Activated naive CD8-positive, alpha-beta T cell treated with anti-CD3 and anti-CD28 coated beads for 36 hours (primary cell): ENCODE data around the gene DSC2. TPM values are rescaled to one million over a fixed set of nuclear protein-coding genes. Genes with fewer than 3 reads are reported as not detected.

Source experiments
- DNase-seq: peaks from one replicate; pipeline ENCODE4 v3.0.0; 2021
- H3K27ac Mint-ChIP-seq: one replicate; pipeline ENCODE4 v1.8.0; 2022; ENCODE audit warnings: mild to moderate bottlenecking, moderate library complexity, mixed read lengths
- H3K27me3 Mint-ChIP-seq: one replicate; pipeline ENCODE4 v1.8.0; 2022; ENCODE audit warnings: mild to moderate bottlenecking, mixed read lengths
- H3K36me3 Mint-ChIP-seq: one replicate; pipeline ENCODE4 v1.8.0; 2021; ENCODE audit warnings: mild to moderate bottlenecking, mixed read lengths
- H3K4me1 Mint-ChIP-seq: one replicate; pipeline ENCODE4 v1.8.0; 2021; ENCODE audit warnings: mixed read lengths
- H3K4me3 Mint-ChIP-seq: one replicate; pipeline ENCODE4 v1.8.0; 2022; ENCODE audit warnings: mild to moderate bottlenecking, moderate library complexity, mixed read lengths
- H3K9me3 Mint-ChIP-seq: one replicate; pipeline ENCODE4 v1.8.0; 2022; ENCODE audit warnings: mixed read lengths
- total RNA-seq, 2 experiments: library from RNA; stranded (reverse); gene quantifications; one replicate each; pipeline ENCODE4 v1.2.3, GENCODE V29; 2021

DSC2 gene
- total RNA-seq, 2 experiments from 2014 or later, result 0.14 to 0.26 TPM

GRCh38 chr18:31066266-31066665 lies 36.0 kb downstream of the DSC2 start:
- H3K4me3 Mint-ChIP-seq, result no peak overlapping the region
- H3K27me3 Mint-ChIP-seq, result no peaks in the 10 kb centered on the region
- no peaks in the 10 kb centered on the region for H3K9me3 Mint-ChIP-seq
- no peak for DNase-seq
- no peak overlapping the region for H3K27ac Mint-ChIP-seq
- no peaks in the 10 kb centered on the region for H3K36me3 Mint-ChIP-seq
- H3K4me1 Mint-ChIP-seq, result peaks cover 5% of the 10 kb centered on the region

- H3K36me3 Mint-ChIP-seq, result no peaks in the 10 kb centered on the region
- H3K4me1 Mint-ChIP-seq, result peaks cover 5% of the 10 kb centered on the region
- H3K4me3 Mint-ChIP-seq, result no peak overlapping the region
- no peak overlapping the region for H3K27ac Mint-ChIP-seq
- no peaks in the 10 kb centered on the region for H3K9me3 Mint-ChIP-seq
- DNase-seq, result no peak
- no peaks in the 10 kb centered on the region for H3K27me3 Mint-ChIP-seq
Observed at GRCh38 chr18:31065036-31065773, 37.0 kb downstream of the DSC2 start.

- peaks cover 5% of the 10 kb centered on the region for H3K4me1 Mint-ChIP-seq
- DNase-seq, result no peak
Observed at GRCh38 chr18:31064130-31064529, 38.1 kb downstream of the DSC2 start.

GRCh38 chr18:31061945-31062344 lies 40.3 kb downstream of the DSC2 start:
- no peak for DNase-seq
- H3K36me3 Mint-ChIP-seq, result no peaks in the 10 kb centered on the region
- H3K27me3 Mint-ChIP-seq, result no peaks in the 10 kb centered on the region
- no peak overlapping the region for H3K4me3 Mint-ChIP-seq
- no peaks in the 10 kb centered on the region for H3K9me3 Mint-ChIP-seq
- peaks cover 5% of the 10 kb centered on the region for H3K4me1 Mint-ChIP-seq
- no peak overlapping the region for H3K27ac Mint-ChIP-seq

More at GRCh38 chr18:31064130-31064529, 38.1 kb downstream of the DSC2 start:
- Mint-ChIP-seq H3K4me3 (no peak overlapping the region), H3K9me3 (no peaks in the 10 kb centered on the region), H3K27me3 (no peaks in the 10 kb centered on the region), H3K27ac (no peak overlapping the region), H3K36me3 (no peaks in the 10 kb centered on the region)

- DNase-seq, result no peak
- no peaks in the 10 kb centered on the region for H3K9me3 Mint-ChIP-seq
- no peaks in the 10 kb centered on the region for H3K36me3 Mint-ChIP-seq
- no peaks in the 10 kb centered on the region for H3K27me3 Mint-ChIP-seq
- no peak overlapping the region for H3K27ac Mint-ChIP-seq
- H3K4me1 Mint-ChIP-seq, result peaks cover 5% of the 10 kb centered on the region
- no peak overlapping the region for H3K4me3 Mint-ChIP-seq
Observed at GRCh38 chr18:31058897-31059296, 43.3 kb downstream of the DSC2 start.

- no peak for DNase-seq
- Mint-ChIP-seq H3K4me3 (no peak overlapping the region), H3K4me1 (peaks cover 5% of the 10 kb centered on the region), H3K27me3 (no peaks in the 10 kb centered on the region), H3K27ac (no peak overlapping the region), H3K9me3 (no peaks in the 10 kb centered on the region), H3K36me3 (no peaks in the 10 kb centered on the region)
Observed at GRCh38 chr18:31057917-31058316, 44.3 kb downstream of the DSC2 start.

GRCh38 chr18:31057051-31057450 lies 45.2 kb downstream of the DSC2 start:
- H3K9me3 Mint-ChIP-seq, result no peaks in the 10 kb centered on the region
- H3K4me1 Mint-ChIP-seq, result no peaks in the 10 kb centered on the region
- H3K36me3 Mint-ChIP-seq, result no peaks in the 10 kb centered on the region
- no peaks in the 10 kb centered on the region for H3K27me3 Mint-ChIP-seq
- H3K4me3 Mint-ChIP-seq, result no peak overlapping the region
- no peak overlapping the region for H3K27ac Mint-ChIP-seq
- DNase-seq, result no peak

GRCh38 chr18:31056296-31056695 lies 45.9 kb downstream of the DSC2 start:
- no peak overlapping the region for H3K4me3 Mint-ChIP-seq
- DNase-seq, result no peak
- H3K9me3 Mint-ChIP-seq, result no peaks in the 10 kb centered on the region
- H3K27me3 Mint-ChIP-seq, result no peaks in the 10 kb centered on the region
- no peak overlapping the region for H3K27ac Mint-ChIP-seq
- H3K36me3 Mint-ChIP-seq, result no peaks in the 10 kb centered on the region
- H3K4me1 Mint-ChIP-seq, result no peaks in the 10 kb centered on the region

- no peak for DNase-seq
- H3K27ac Mint-ChIP-seq, result no peak overlapping the region
- no peaks in the 10 kb centered on the region for H3K9me3 Mint-ChIP-seq
- peaks cover 1% of the 10 kb centered on the region for H3K36me3 Mint-ChIP-seq
- H3K4me3 Mint-ChIP-seq, result no peak overlapping the region
- peaks cover 8% of the 10 kb centered on the region for H3K27me3 Mint-ChIP-seq
- no peaks in the 10 kb centered on the region for H3K4me1 Mint-ChIP-seq
Observed at GRCh38 chr18:31050635-31051034, 51.6 kb downstream of the DSC2 start.

GRCh38 chr18:31049189-31049588 lies 53.0 kb downstream of the DSC2 start:
- Mint-ChIP-seq H3K4me3 (no peak overlapping the region), H3K9me3 (no peaks in the 10 kb centered on the region), H3K4me1 (no peaks in the 10 kb centered on the region), H3K27ac (no peak overlapping the region), H3K36me3 (peaks cover 1% of the 10 kb centered on the region), H3K27me3 (peaks cover 17% of the 10 kb centered on the region)
- DNase-seq, result no peak

GRCh38 chr18:31048216-31048615 lies 54.0 kb downstream of the DSC2 start:
- H3K36me3 Mint-ChIP-seq, result peaks cover 1% of the 10 kb centered on the region
- no peak overlapping the region for H3K4me3 Mint-ChIP-seq
- no peaks in the 10 kb centered on the region for H3K9me3 Mint-ChIP-seq
- H3K27me3 Mint-ChIP-seq, result peaks cover 27% of the 10 kb centered on the region
- H3K4me1 Mint-ChIP-seq, result no peaks in the 10 kb centered on the region
- no peak for DNase-seq
- H3K27ac Mint-ChIP-seq, result no peak overlapping the region

GRCh38 chr18:31046916-31047315 lies 55.3 kb downstream of the DSC2 start:
- peaks cover under 1% of the 10 kb centered on the region for H3K9me3 Mint-ChIP-seq
- H3K36me3 Mint-ChIP-seq, result peaks cover 2% of the 10 kb centered on the region
- H3K4me3 Mint-ChIP-seq, result no peak overlapping the region
- H3K27ac Mint-ChIP-seq, result no peak overlapping the region
- H3K4me1 Mint-ChIP-seq, result no peaks in the 10 kb centered on the region
- no peak for DNase-seq
- peaks cover 39% of the 10 kb centered on the region for H3K27me3 Mint-ChIP-seq

GRCh38 chr18:31045599-31045998 lies 56.6 kb downstream of the DSC2 start:
- Mint-ChIP-seq H3K4me1 (peaks cover 4% of the 10 kb centered on the region), H3K27me3 (peaks cover 52% of the 10 kb centered on the region), H3K36me3 (peaks cover 5% of the 10 kb centered on the region), H3K27ac (no peak overlapping the region), H3K9me3 (peaks cover 2% of the 10 kb centered on the region), H3K4me3 (no peak overlapping the region)
- no peak for DNase-seq

- peaks cover 5% of the 10 kb centered on the region for H3K36me3 Mint-ChIP-seq
- H3K27me3 Mint-ChIP-seq, result peaks cover 57% of the 10 kb centered on the region
- H3K27ac Mint-ChIP-seq, result no peak overlapping the region
Observed at GRCh38 chr18:31044926-31045325, 57.3 kb downstream of the DSC2 start.

GRCh38 chr18:31043709-31044108 lies 58.5 kb downstream of the DSC2 start:
- H3K27ac Mint-ChIP-seq, result no peak overlapping the region
- H3K36me3 Mint-ChIP-seq, result peaks cover 5% of the 10 kb centered on the region
- no peak overlapping the region for H3K4me3 Mint-ChIP-seq
- H3K4me1 Mint-ChIP-seq, result peaks cover 9% of the 10 kb centered on the region
- DNase-seq, result no peak
- H3K27me3 Mint-ChIP-seq, result peaks cover 61% of the 10 kb centered on the region
- H3K9me3 Mint-ChIP-seq, result peaks cover 4% of the 10 kb centered on the region

More at GRCh38 chr18:31044926-31045325, 57.3 kb downstream of the DSC2 start:
- DNase-seq, result no peak
- H3K9me3 Mint-ChIP-seq, result peaks cover 4% of the 10 kb centered on the region
- peaks cover 4% of the 10 kb centered on the region for H3K4me1 Mint-ChIP-seq
- H3K4me3 Mint-ChIP-seq, result no peak overlapping the region
